HepG2 (cell line): ENCODE data around the gene REEP2. TPM values are rescaled to one million over a fixed set of nuclear protein-coding genes. Genes with fewer than 3 reads are reported as not detected.

Source experiments
- ELF3 ChIP-seq: IDR thresholded peaks from 2 replicates; pipeline ENCODE4 v1.6.1; 2016; ENCODE audit warnings: missing genetic modification reagents, missing compliant biosample characterization
- KDM1A ChIP-seq: IDR thresholded peaks from 2 replicates; pipeline ENCODE4 v1.6.1; 2016; ENCODE audit warnings: missing compliant biosample characterization
- MEIS1 ChIP-seq: sonication (generic); formaldehyde crosslinking; IDR thresholded peaks from 2 replicates; pipeline ENCODE4 v1.9.0; 2021; ENCODE audit warnings: mild to moderate bottlenecking, missing genetic modification reagents, moderate library complexity, borderline replicate concordance
- NFAT5 ChIP-seq: sonication (generic); formaldehyde crosslinking; IDR thresholded peaks from 2 replicates; pipeline ENCODE4 v1.4.0; 2020; ENCODE audit warnings: missing genetic modification reagents
- NR2F2 ChIP-seq: IDR thresholded peaks from 2 replicates; pipeline ENCODE4 v1.6.1; 2012; ENCODE audit warnings: low read depth, inconsistent platforms, borderline replicate concordance
- SALL2 ChIP-seq: sonication (generic); formaldehyde crosslinking; IDR thresholded peaks from 2 replicates; pipeline ENCODE4 v1.8.1; 2023; ENCODE audit warnings: mild to moderate bottlenecking, missing genetic modification reagents, inconsistent platforms
- SP140L ChIP-seq: sonication (generic); formaldehyde crosslinking; IDR thresholded peaks from 2 replicates; pipeline ENCODE4 v1.4.0; 2020; ENCODE audit warnings: missing genetic modification reagents, borderline replicate concordance
- STAT6 ChIP-seq: sonication (generic); formaldehyde crosslinking; IDR thresholded peaks from 2 replicates; pipeline ENCODE4 v1.4.0; 2020; ENCODE audit warnings: missing genetic modification reagents, mild to moderate bottlenecking, borderline replicate concordance
- TBL1XR1 ChIP-seq: fragments of 150-350 bp; IDR thresholded peaks from 2 replicates; pipeline ENCODE4 v1.6.1; 2014; ENCODE audit warnings: borderline replicate concordance, low read length; ENCODE audit not compliant: partially characterized antibody
- TBX2 ChIP-seq: sonication (generic); formaldehyde crosslinking; IDR thresholded peaks from 2 replicates; pipeline ENCODE4 v1.5.0; 2020; ENCODE audit warnings: missing genetic modification reagents, mild to moderate bottlenecking, borderline replicate concordance
- TCF7L2 ChIP-seq: IDR thresholded peaks from 2 replicates; pipeline ENCODE4 v1.6.1; 2011; ENCODE audit warnings: mild to moderate bottlenecking, low read depth, low read length, moderate library complexity
- ZFAT ChIP-seq: sonication (generic); formaldehyde crosslinking; conservative IDR thresholded peaks from 2 replicates; pipeline ENCODE4 v1.8.1; 2023; ENCODE audit warnings: missing genetic modification reagents, inconsistent platforms
- ZFP36L1 ChIP-seq: sonication (generic); formaldehyde crosslinking; IDR thresholded peaks from 2 replicates; pipeline ENCODE4 v1.8.0; 2022; ENCODE audit warnings: mild to moderate bottlenecking, missing genetic modification reagents, moderate library complexity
- ZNF180 ChIP-seq: sonication (generic); formaldehyde crosslinking; IDR thresholded peaks from 2 replicates; pipeline ENCODE4 v1.4.0; 2020; ENCODE audit warnings: low read depth, missing genetic modification reagents, borderline replicate concordance
- ZNF263 ChIP-seq: sonication (generic); formaldehyde crosslinking; IDR thresholded peaks from 2 replicates; pipeline ENCODE4 v1.4.0; 2020; ENCODE audit warnings: missing genetic modification reagents
- ZNF3 ChIP-seq: IDR thresholded peaks from 2 replicates; pipeline ENCODE4 v1.7.0; 2017; ENCODE audit warnings: inconsistent platforms
- ZNF414 ChIP-seq: sonication (generic); formaldehyde crosslinking; IDR thresholded peaks from 2 replicates; pipeline ENCODE4 v1.5.0; 2020; ENCODE audit warnings: missing genetic modification reagents
- ZNF639 ChIP-seq: conservative IDR thresholded peaks from 2 replicates; pipeline ENCODE4 v1.6.1; 2018; ENCODE audit warnings: missing genetic modification reagents
- ZNF678 ChIP-seq: sonication (generic); formaldehyde crosslinking; IDR thresholded peaks from 2 replicates; pipeline ENCODE4 v1.4.0; 2020; ENCODE audit warnings: mild to moderate bottlenecking, missing genetic modification reagents
- ZNF879 ChIP-seq: sonication (generic); formaldehyde crosslinking; IDR thresholded peaks from 2 replicates; pipeline ENCODE4 v1.8.1; 2023; ENCODE audit warnings: missing genetic modification reagents
- ZSCAN22 ChIP-seq: sonication (generic); formaldehyde crosslinking; IDR thresholded peaks from 2 replicates; pipeline ENCODE4 v1.4.0; 2020; ENCODE audit warnings: mild to moderate bottlenecking, missing genetic modification reagents
- polyA plus RNA-seq, 8 experiments: library from polyadenylated mRNA; depleted of rRNA in 3 of 8; stranded (reverse) in 7 of 8; unstranded in 1 of 8; fragments of >200 nt; fragmentation: Illumina TruSeq in 4 of 8; extraction: Trizol in 4 of 8; gene quantifications; 2 replicates each; pipeline versions ENCODE4 v1.2.1 to v1.2.3, GENCODE V29; 2011 to 2016; ENCODE audit warnings: low read depth in 4 of 8, missing spikeins in 1 of 8, mixed read lengths in 1 of 8; ENCODE audit not compliant: insufficient read depth in 1 of 8
- total RNA-seq, 5 experiments: library from RNA; depleted of rRNA; stranded (reverse); fragments of >200 nt; fragmentation: Illumina TruSeq; extraction: Trizol; gene quantifications; 2 replicates each; pipeline ENCODE4 v1.2.3, GENCODE V29; 2016; ENCODE audit warnings: low read depth in 1 of 5

Gene REEP2
- total and polyA plus RNA-seq, 2 of the 13 experiments (the other 11 are each of a cell fraction or from before 2014, with no cell fraction given) = 5.3 to 7.8 TPM

GRCh38 chr5:138466125-138466899 is 27.5 kb downstream of the REEP2 start (continued):
- TF ChIP-seq STAT6 (CRISPR knock-in tag) (no peak), ZSCAN22 (no peak), MEIS1 (CRISPR knock-in tag) (no peak), ZNF879 (CRISPR knock-in tag) (no peak), TBL1XR1 (no peak), ZNF678 (CRISPR knock-in tag) (no peak), ZFAT (no peak), ZNF639 (0 out of 2 replicates have a peak, but pooled peaks have one; percentile 38), ZNF414 (no peak), ZNF3 (no peak), SALL2 (CRISPR knock-in tag) (no peak), SP140L (no peak), TCF7L2 (no peak), ZNF263 (CRISPR knock-in tag) (0 out of 2 replicates have a peak, but pooled peaks have one; percentile 42), ZNF180 (CRISPR knock-in tag) (no peak), TBX2 (CRISPR knock-in tag) (peak; percentile 33; the same call in 1 of the 2 replicates), KDM1A (CRISPR knock-in tag) (no peak), NFAT5 (CRISPR knock-in tag) (no peak), NR2F2 (no peak), ELF3 (CRISPR knock-in tag) (no peak), ZFP36L1 (no peak)
